ENCODE results near the gene FBXW2.

DNA sequence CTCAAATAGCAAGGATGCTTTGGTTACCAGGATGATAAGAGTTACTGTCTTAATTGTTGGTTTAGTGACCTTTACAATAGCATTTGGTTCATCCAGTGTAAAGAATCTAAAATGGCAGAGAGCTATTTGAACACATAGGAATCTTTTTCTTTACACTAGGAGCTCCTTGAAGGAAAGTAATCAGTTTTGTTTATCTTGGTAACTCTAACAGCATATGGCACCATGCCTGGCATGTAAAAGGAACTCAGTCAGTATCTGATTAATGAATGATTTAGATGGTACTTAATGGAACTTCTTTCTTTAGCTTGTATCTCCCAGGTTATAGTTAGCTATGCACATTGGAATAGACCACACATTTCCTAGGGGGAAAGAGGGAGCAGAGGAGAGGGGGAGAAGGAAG, 39.6 kb upstream of the FBXW2 start:
- TF ChIP-seq POLR2A (IDR thresholded peaks at IDR 0.05): no peak
- TF ChIP-seq, protein P1, sequence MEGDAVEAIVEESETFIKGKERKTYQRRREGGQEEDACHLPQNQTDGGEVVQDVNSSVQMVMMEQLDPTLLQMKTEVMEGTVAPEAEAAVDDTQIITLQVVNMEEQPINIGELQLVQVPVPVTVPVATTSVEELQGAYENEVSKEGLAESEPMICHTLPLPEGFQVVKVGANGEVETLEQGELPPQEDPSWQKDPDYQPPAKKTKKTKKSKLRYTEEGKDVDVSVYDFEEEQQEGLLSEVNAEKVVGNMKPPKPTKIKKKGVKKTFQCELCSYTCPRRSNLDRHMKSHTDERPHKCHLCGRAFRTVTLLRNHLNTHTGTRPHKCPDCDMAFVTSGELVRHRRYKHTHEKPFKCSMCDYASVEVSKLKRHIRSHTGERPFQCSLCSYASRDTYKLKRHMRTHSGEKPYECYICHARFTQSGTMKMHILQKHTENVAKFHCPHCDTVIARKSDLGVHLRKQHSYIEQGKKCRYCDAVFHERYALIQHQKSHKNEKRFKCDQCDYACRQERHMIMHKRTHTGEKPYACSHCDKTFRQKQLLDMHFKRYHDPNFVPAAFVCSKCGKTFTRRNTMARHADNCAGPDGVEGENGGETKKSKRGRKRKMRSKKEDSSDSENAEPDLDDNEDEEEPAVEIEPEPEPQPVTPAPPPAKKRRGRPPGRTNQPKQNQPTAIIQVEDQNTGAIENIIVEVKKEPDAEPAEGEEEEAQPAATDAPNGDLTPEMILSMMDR (IDR thresholded peaks at IDR 0.05 in 8 of 11, conservative IDR thresholded peaks at IDR 0.05 in 3 of 11): no peak
